GM12891 (cell line): ENCODE measurements around the gene KCNJ3.

Source experiments
- PAX5 ChIP-seq: IDR thresholded peaks from 2 replicates; pipeline ENCODE4 v1.6.1; 2011; ENCODE audit warnings: low read length, moderate library complexity, mild to moderate bottlenecking; ENCODE audit not compliant: insufficient read depth, severe bottlenecking
- POLR2A ChIP-seq: IDR thresholded peaks from 2 replicates; pipeline ENCODE4 v1.6.1; 2011; ENCODE audit warnings: low read depth, low read length, control low read depth
- POLR2AphosphoS5 ChIP-seq: IDR thresholded peaks from 2 replicates; pipeline ENCODE4 v1.6.1; 2011; ENCODE audit warnings: low read depth, low read length, control low read depth
- SPI1 ChIP-seq: IDR thresholded peaks from 2 replicates; pipeline ENCODE4 v1.6.1; 2011; ENCODE audit warnings: low read depth, low read length, control low read depth
- TAF1 ChIP-seq: IDR thresholded peaks from 2 replicates; pipeline ENCODE4 v1.6.1; 2011; ENCODE audit warnings: low read depth, low read length, control low read depth

DNA sequence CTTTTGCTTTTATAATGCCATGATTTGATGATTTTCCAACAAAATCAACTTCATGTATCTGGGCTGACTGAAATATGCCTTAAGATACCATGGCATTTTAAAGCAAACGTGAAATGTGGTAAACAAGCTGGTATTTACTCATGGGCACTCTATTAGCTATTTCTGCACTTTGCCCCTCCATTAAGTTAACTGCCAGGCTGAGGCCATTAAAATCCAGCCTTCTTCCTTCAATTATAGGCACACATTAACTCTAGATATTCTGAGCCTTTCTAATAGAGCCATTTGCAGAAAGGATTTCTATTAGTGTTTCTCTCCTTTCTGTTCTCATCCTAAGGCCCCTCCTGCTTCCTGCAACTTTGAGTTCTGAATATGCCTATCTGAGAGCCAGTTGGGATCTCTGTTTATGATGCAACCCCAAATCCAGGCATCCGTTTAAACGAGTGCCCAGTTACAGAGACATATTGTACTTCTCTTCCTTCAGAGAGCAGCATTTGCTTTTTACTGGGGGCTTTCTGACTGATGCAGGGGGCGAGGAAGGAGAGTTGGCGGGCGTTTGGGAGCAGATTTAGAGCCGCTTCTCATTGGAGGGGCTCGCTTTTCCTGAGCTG lies 1.6 kb upstream of the KCNJ3 start:
- TF ChIP-seq POLR2AphosphoS5 (no peak), POLR2A (no peak), PAX5 (no peak), SPI1 (no peak), TAF1 (no peak)
